NCI-H510A treated with DMSO at 0.1 percent for 48 hours (cell line): ENCODE measurements around the gene GAN.
"Not testable (repeated sequence)": the region's sequence is repeated elsewhere in the genome, so short reads cannot be mapped to it uniquely, and the experiment has no call there.

Source experiments
- DNase-seq: peaks from one replicate; lab custom pipeline; 2025; lab: John Stamatoyannopoulos, UW

The GAN gene

GRCh38 chr16:81307770-81308169 lies 7.0 kb upstream of the GAN start:
- no peak for DNase-seq

GRCh38 chr16:81310045-81310644 lies 4.6 kb upstream of the GAN start:
- no peak for DNase-seq

- no peak for DNase-seq
Measured at GRCh38 chr16:81311762-81312161, 3.0 kb upstream of the GAN start.

GRCh38 chr16:81313701-81314602 lies 810 bp upstream of the GAN start:
- DNase-seq: no peak

GRCh38 chr16:81315271-81316175 lies 761 bp downstream of the GAN start:
- no peak for DNase-seq

GRCh38 chr16:81316176-81316496 lies 1.4 kb downstream of the GAN start:
- no peak for DNase-seq

GRCh38 chr16:81318711-81319110 lies 3.9 kb downstream of the GAN start:
- DNase-seq: no peak

- DNase-seq: no peak
Measured at GRCh38 chr16:81319221-81319912, 4.6 kb downstream of the GAN start.

GRCh38 chr16:81321039-81321438 lies 6.3 kb downstream of the GAN start:
- no peak for DNase-seq

GRCh38 chr16:81321536-81321935 lies 6.8 kb downstream of the GAN start:
- no peak for DNase-seq

- no peak for DNase-seq
Measured at GRCh38 chr16:81324808-81325207, 10.0 kb downstream of the GAN start.

GRCh38 chr16:81327011-81327410 lies 12.2 kb downstream of the GAN start:
- no peak for DNase-seq

GRCh38 chr16:81327447-81328196 lies 12.9 kb downstream of the GAN start:
- DNase-seq: no peak

- DNase-seq: no peak
Measured at GRCh38 chr16:81329947-81330346, 15.2 kb downstream of the GAN start.

GRCh38 chr16:81333356-81333755 lies 18.6 kb downstream of the GAN start:
- DNase-seq: no peak

GRCh38 chr16:81335669-81336068 lies 20.9 kb downstream of the GAN start:
- no peak for DNase-seq

GRCh38 chr16:81337097-81337496 lies 22.3 kb downstream of the GAN start:
- DNase-seq: no peak

GRCh38 chr16:81345172-81345571 lies 30.4 kb downstream of the GAN start:
- DNase-seq: not testable (repeated sequence)

- no peak for DNase-seq
Measured at GRCh38 chr16:81347425-81347824, 32.7 kb downstream of the GAN start.

- no peak for DNase-seq
Measured at GRCh38 chr16:81349608-81350305, 35.0 kb downstream of the GAN start.

- no peak for DNase-seq
Measured at GRCh38 chr16:81350306-81350615, 35.5 kb downstream of the GAN start.
